K562 (cell line): ENCODE results near the gene PAQR4. TPM values are rescaled to one million over a fixed set of nuclear protein-coding genes. Genes with fewer than 3 reads are reported as not detected.
A peak's percentile ranks its signal among the peaks of the same experiment; 100 is the strongest.

Experiments
- ARID2 ChIP-seq: fragments of 450-650 bp; IDR thresholded peaks from 2 replicates; pipeline ENCODE4 v1.6.1; 2017; ENCODE audit warnings: antibody characterized with exemption, mild to moderate bottlenecking
- BCOR ChIP-seq: fragments of 450-650 bp; IDR thresholded peaks from 2 replicates; pipeline ENCODE4 v1.6.1; 2016
- CBFA2T3 ChIP-seq: fragments of 450-650 bp; IDR thresholded peaks from 2 replicates; pipeline ENCODE4 v1.6.1; 2017
- CC2D1A ChIP-seq: fragments of 450-650 bp; IDR thresholded peaks from 2 replicates; pipeline ENCODE4 v1.6.1; 2017; ENCODE audit warnings: mild to moderate bottlenecking
- CREB1 ChIP-seq, 2 experiments: sonication (generic) in 1 of 2; formaldehyde crosslinking in 1 of 2; IDR thresholded peaks; 2 replicates each; pipeline versions ENCODE4 v1.6.1 to v1.8.0; 2012 to 2022; ENCODE audit warnings: inconsistent platforms in 1 of 2, mild to moderate bottlenecking in 1 of 2, missing genetic modification reagents in 1 of 2, moderate library complexity in 1 of 2
- E2F1 ChIP-seq: sonication (generic); formaldehyde crosslinking; IDR thresholded peaks from 2 replicates; pipeline ENCODE4 v1.8.1; 2023; ENCODE audit warnings: mild to moderate bottlenecking, missing genetic modification reagents, moderate library complexity
- E2F8 ChIP-seq: fragments of 450-650 bp; IDR thresholded peaks from 2 replicates; pipeline ENCODE4 v1.7.1; 2018; ENCODE audit warnings: mild to moderate bottlenecking, low read depth; ENCODE audit not compliant: partially characterized antibody
- ESRRA ChIP-seq: fragments of 450-650 bp; IDR thresholded peaks from 2 replicates; pipeline ENCODE4 v1.6.1; 2014; ENCODE audit warnings: low read depth, mild to moderate bottlenecking, moderate library complexity, borderline replicate concordance
- FOXK2 ChIP-seq, 2 experiments: fragments of 450-650 bp; IDR thresholded peaks in 1 of 2; conservative IDR thresholded peaks in 1 of 2; 2 replicates each; pipeline ENCODE4 v1.6.1; 2016; ENCODE audit warnings: low read depth in 2 of 2, mild to moderate bottlenecking in 1 of 2
- GATAD2B ChIP-seq: fragments of 450-650 bp; IDR thresholded peaks from 2 replicates; pipeline ENCODE4 v1.6.1; 2017; ENCODE audit warnings: mild to moderate bottlenecking, borderline replicate concordance
- HCFC1 ChIP-seq: IDR thresholded peaks from 2 replicates; pipeline ENCODE4 v1.6.1; 2012; ENCODE audit warnings: low read depth, low read length, improper control_type of control experiment
- KDM4B ChIP-seq, 2 experiments: fragments of 450-650 bp in 1 of 2; sonication (generic) in 1 of 2; IDR thresholded peaks; 2 replicates each; pipeline ENCODE4 v1.6.1; 2016 to 2017; ENCODE audit warnings: borderline replicate concordance in 2 of 2, antibody characterized with exemption in 1 of 2, low read depth in 1 of 2, mild to moderate bottlenecking in 1 of 2
- KLF16 ChIP-seq: IDR thresholded peaks from 2 replicates; pipeline ENCODE4 v1.6.1; 2016; ENCODE audit warnings: antibody characterized with exemption
- MTA3 ChIP-seq: fragments of 450-650 bp; formaldehyde crosslinking; IDR thresholded peaks from 2 replicates; pipeline ENCODE4 v1.6.1; 2017; ENCODE audit warnings: mild to moderate bottlenecking, borderline replicate concordance
- RCOR1 ChIP-seq, 2 experiments: IDR thresholded peaks; 2 replicates each; pipeline ENCODE4 v1.6.1; 2012; ENCODE audit warnings: low read depth in 2 of 2, low read length in 2 of 2, borderline replicate concordance in 1 of 2, improper control_type of control experiment in 1 of 2
- RFX5 ChIP-seq: IDR thresholded peaks from 2 replicates; pipeline ENCODE4 v1.6.1; 2011; ENCODE audit warnings: low read depth, mild to moderate bottlenecking, improper control_type of control experiment, low read length
- SRSF3 ChIP-seq: fragments of 200-400 bp; formaldehyde crosslinking; IDR thresholded peaks from 2 replicates; pipeline ENCODE4 v1.6.1; 2016; ENCODE audit warnings: mild to moderate bottlenecking, low read length, moderate library complexity; ENCODE audit not compliant: insufficient read depth
- TARDBP ChIP-seq: fragments of 450-650 bp; IDR thresholded peaks from 2 replicates; pipeline ENCODE4 v1.6.1; 2016
- VEZF1 ChIP-seq: fragments of 200-800 bp; sonication (Bioruptor generic); IDR thresholded peaks from 2 replicates; pipeline ENCODE4 v1.6.1; 2017; ENCODE audit warnings: missing genetic modification characterization, missing compliant biosample characterization
- YY1 ChIP-seq, 3 experiments: IDR thresholded peaks; 2 replicates each; pipeline ENCODE4 v1.6.1; 2011; ENCODE audit warnings: low read length in 2 of 3, mild to moderate bottlenecking in 2 of 3, moderate library complexity in 2 of 3, borderline replicate concordance in 1 of 3, control low read depth in 1 of 3, low read depth in 1 of 3; ENCODE audit not compliant: insufficient read depth in 3 of 3, insufficient replicate concordance in 2 of 3, control insufficient read depth in 1 of 3, insufficient read length in 1 of 3; ENCODE audit errors: extremely low read depth in 1 of 3
- ZNF134 ChIP-seq: fragments of 250-450 bp; sonication (Bioruptor Pico); conservative IDR thresholded peaks from 2 replicates; pipeline ENCODE4 v1.4.0; 2020
- ZNF384 ChIP-seq: IDR thresholded peaks from 2 replicates; pipeline ENCODE4 v1.6.1; 2012; ENCODE audit warnings: low read depth, low read length, improper control_type of control experiment
- ZSCAN32 ChIP-seq: fragments of 450-650 bp; formaldehyde crosslinking; IDR thresholded peaks from 2 replicates; pipeline ENCODE4 v1.4.0; 2020; ENCODE audit warnings: mild to moderate bottlenecking, moderate library complexity
- polyA plus RNA-seq, 8 experiments: library from polyadenylated mRNA; depleted of rRNA in 4 of 8; stranded (reverse) in 5 of 8; unstranded in 3 of 8; fragments of >200 nt; fragmentation: Nextera tagmentation in 2 of 8; fragmentation: Illumina TruSeq in 1 of 8; extraction: Ambion mirVana in 2 of 8; extraction: Trizol in 1 of 8; gene quantifications; 2 replicates each; pipeline versions ENCODE4 v1.2.1 to v1.2.3, GENCODE V29; 2011 to 2014; ENCODE audit warnings: inconsistent platforms in 1 of 8, missing spikeins in 1 of 8
- total RNA-seq, 7 experiments: library from RNA; depleted of rRNA in 6 of 7; stranded (reverse); fragments of >200 nt in 6 of 7; fragmentation: Illumina TruSeq in 2 of 7; extraction: Trizol in 2 of 7; gene quantifications; 2 replicates each; pipeline versions ENCODE4 v1.2.1 to v1.2.3, GENCODE V29; 2011 to 2021; ENCODE audit warnings: low replicate concordance in 1 of 7

PAQR4 gene
- total and polyA plus RNA-seq, 9 of the 15 experiments (the other 6 are each of a cell fraction or from before 2014, with no cell fraction given): 0.62 to 40.4 (median 19.5) TPM

GRCh38 chr16:3003582-3004270 lies 34.6 kb downstream of the PAQR4 start (continued):
- peak in 1 of 2 experiments; percentile 47; a peak in 1 of 4 replicates for TF ChIP-seq RCOR1 (IDR thresholded peaks at IDR 0.05; ENCODE audit: borderline replicate concordance in 1 of 2, low read depth in 2 of 2, low read length in 2 of 2)
- no peak for TF ChIP-seq SRSF3
- TF ChIP-seq ZNF134 (CRISPR knock-in tag): no peak
- 0 out of 4 replicates have a peak, but pooled peaks of 1 of the 2 experiments have one; percentile 23 for TF ChIP-seq KDM4B (IDR thresholded peaks at IDR 0.05; ENCODE audit: borderline replicate concordance in 2 of 2, low read depth in 1 of 2)
- peak; percentile 76 for TF ChIP-seq CC2D1A
- TF ChIP-seq GATAD2B: no peak
- peak; percentile 78 for TF ChIP-seq E2F1 (CRISPR knock-in tag)
- TF ChIP-seq TARDBP: 0 out of 2 replicates have a peak, but pooled peaks have one; percentile 19
- peak; percentile 81; the same call in 1 of the 2 replicates for TF ChIP-seq ESRRA
- TF ChIP-seq VEZF1 (CRISPR knock-in tag): peak; percentile 22
- peak; percentile 50 for TF ChIP-seq HCFC1
- TF ChIP-seq YY1 (IDR thresholded peaks at IDR 0.05; ENCODE audit: borderline replicate concordance in 1 of 3, control insufficient read depth in 1 of 3, extremely low read depth in 1 of 3, insufficient read depth in 3 of 3, insufficient read length in 1 of 3, insufficient replicate concordance in 2 of 3, low read depth in 1 of 3, low read length in 2 of 3): peak in 2 of 3 experiments; percentile 22 to 27
- peak; percentile 69; the same call in 1 of the 2 replicates for TF ChIP-seq BCOR
- TF ChIP-seq RFX5: 0 out of 2 replicates have a peak, but pooled peaks have one; percentile 50
- TF ChIP-seq ARID2: peak; percentile 83
- TF ChIP-seq E2F8: peak; percentile 61
- TF ChIP-seq ZSCAN32 (CRISPR knock-in tag): no peak
- TF ChIP-seq ZNF384: peak; percentile 95
- no peak for TF ChIP-seq FOXK2 (conservative IDR thresholded peaks at IDR 0.05 in 1 of 2, IDR thresholded peaks at IDR 0.05 in 1 of 2; ENCODE audit: low read depth in 2 of 2)
- peak; percentile 28; the same call in 1 of the 2 replicates for TF ChIP-seq CBFA2T3
- peak; percentile 59; the same call in 1 of the 2 replicates for TF ChIP-seq MTA3
- 0 out of 2 replicates have a peak, but pooled peaks have one; percentile 6 for TF ChIP-seq KLF16
- no peak for TF ChIP-seq CREB1 (IDR thresholded peaks at IDR 0.05)
- TF ChIP-seq CREB1 (CRISPR knock-in tag; IDR thresholded peaks at IDR 0.05): peak; percentile 40; the same call in 1 of the 2 replicates
